ENCODE results near the gene IFFO2. TPM values are rescaled to one million over a fixed set of nuclear protein-coding genes. Genes with fewer than 3 reads are reported as not detected.

The IFFO2 gene
- total RNA-seq, result 34.4 and 36.6 TPM in 2 replicates

DNA sequence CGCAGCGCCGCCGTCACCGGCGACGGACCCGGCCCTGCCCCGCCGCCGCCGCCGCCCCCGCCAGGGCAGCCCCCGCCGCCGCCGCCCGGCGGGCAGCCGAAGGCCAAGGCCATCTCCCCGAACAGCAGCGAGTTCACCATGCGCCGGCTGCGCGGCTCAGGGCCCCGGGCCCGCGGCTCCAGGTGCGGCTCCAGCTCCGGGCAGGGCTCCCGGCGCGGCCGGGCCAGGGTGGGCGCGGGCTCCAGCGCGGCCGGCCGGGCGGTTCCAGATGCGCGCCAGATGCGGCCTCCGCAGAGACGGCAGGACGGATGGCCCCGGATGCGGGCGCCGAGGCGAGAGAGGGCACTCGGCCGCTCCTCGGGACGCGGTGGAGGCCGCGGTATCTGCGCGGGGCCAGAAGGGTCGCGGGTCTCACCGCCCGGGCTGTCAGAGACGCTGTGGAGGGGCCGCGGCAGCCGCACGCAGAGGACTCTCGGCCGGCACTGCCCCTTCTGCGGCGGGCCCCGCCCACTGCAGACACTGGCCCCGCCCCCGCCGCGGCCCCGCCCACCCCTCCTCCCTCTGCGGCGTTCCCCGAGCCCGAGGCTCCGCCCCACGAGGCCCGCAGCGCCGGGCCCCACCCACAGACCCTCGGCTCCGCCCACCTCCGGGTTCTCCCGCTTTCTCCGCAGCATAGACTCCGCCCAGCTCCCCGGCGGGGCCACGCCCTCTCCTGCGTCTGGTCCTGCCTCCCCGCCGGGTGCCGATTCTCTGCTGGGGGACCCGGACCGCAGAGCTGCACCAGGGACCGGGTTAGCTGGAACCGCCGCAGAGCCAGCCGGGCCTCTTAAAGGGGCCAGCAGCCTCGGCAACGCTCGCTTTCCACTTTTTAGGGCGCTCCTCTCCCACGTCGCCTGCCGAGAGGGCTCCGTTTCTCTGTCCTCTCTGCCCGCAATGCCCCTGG is at the start of gene IFFO2:
IFFO2 (minus strand) TSS at position 484 of the 943 bp plus-strand sequence; CDS start at position 140, 344 bp downstream.
- DNase-seq (ENCODE audit: extremely low read depth, low read depth, low spot score), result no peak

GRCh38 chr1:19006000-19006399 is 49.5 kb upstream of the IFFO2 start:
- DNase-seq (ENCODE audit: extremely low read depth, low read depth, low spot score), result no peak

DNA sequence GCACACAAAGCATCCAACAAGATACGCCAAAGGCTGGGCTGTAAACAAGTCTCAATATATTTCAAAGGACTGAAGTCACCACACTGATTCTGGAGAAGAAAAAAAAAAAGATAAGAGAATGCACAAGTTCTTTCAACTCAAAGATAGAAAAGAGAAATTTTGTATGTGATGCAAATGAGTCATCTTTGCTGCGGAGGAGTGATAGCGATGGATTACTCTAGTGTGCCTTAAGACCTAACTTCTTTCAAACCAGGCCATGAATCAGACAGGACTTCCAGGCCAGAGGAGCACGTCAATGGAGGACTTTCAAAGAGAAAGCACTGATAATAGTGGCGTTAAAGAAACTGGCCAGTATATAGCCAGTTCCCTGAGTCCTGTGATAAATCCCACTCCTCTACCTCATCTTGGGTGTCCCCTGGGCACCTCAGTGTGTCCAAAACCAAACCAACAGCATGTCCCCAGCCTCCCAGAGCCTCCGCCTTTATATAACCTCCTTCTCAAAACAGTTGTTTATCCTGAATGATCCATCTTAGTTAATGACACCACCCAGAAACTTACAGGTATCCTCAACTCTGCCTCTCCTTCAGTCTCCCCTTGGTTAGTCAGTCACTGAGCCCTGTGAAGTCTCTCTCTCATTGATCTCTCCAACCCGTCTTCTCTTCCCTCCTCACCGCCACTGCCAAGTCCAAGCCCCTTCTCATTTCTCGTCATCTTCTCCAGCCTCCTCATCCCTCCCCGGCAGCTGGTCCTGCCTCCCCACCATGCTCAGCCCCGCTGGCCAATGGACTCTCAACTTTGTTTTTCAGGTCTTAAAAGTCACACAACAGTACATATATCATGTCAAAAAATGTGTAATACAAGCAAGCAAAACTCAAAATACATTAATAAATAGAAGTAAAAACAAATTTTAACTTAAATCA is 47.2 kb upstream of the IFFO2 start:
- DNase-seq (ENCODE audit: extremely low read depth, low read depth, low spot score), result no peak

- DNase-seq (ENCODE audit: extremely low read depth, low read depth, low spot score), result no peak
Measured at GRCh38 chr1:19000065-19000464, 43.6 kb upstream of the IFFO2 start.

DNA sequence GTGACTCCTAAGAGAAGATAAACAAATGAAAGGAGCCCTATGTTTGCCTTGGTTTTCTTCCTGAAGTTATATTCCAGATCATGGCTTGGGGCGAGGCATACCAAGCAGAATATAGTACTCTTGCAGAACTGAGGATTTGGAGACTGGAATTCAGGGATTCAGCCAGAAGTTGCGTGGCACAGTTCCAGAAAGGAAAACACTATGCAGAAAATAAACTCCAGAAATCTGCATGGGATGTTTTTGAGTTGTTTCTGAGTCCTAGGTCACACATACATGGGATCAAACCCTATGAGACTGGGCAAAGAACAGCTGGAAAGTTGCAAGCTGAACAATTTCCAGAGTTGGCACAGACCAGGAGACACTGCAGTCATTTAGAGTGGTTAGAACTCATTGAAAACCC is 42.9 kb upstream of the IFFO2 start:
- DNase-seq (ENCODE audit: extremely low read depth, low read depth, low spot score), result no peak

GRCh38 chr1:18998016-18998724 is 41.7 kb upstream of the IFFO2 start:
- DNase-seq (ENCODE audit: extremely low read depth, low read depth, low spot score), result no peak

DNA sequence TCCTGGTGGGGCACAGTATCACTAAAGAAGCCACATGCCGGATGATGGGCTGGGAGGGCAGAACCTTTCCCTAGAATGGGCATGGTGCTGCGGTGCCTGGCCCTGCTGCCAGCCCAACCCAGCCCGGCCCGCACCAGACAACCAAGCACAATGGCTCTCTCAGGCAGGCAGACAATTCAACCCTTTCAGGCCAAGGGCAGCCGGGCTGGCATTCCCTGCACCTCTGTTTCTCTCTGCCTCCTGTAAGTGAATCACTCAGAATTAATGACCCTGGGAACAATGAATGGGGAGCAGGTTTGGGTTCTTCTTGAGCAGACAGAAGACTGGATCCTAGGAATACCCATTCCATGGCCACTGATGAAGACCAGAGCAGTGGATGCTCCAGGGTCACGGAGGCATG is 41.0 kb upstream of the IFFO2 start:
- DNase-seq (ENCODE audit: extremely low read depth, low read depth, low spot score), result no peak

DNA sequence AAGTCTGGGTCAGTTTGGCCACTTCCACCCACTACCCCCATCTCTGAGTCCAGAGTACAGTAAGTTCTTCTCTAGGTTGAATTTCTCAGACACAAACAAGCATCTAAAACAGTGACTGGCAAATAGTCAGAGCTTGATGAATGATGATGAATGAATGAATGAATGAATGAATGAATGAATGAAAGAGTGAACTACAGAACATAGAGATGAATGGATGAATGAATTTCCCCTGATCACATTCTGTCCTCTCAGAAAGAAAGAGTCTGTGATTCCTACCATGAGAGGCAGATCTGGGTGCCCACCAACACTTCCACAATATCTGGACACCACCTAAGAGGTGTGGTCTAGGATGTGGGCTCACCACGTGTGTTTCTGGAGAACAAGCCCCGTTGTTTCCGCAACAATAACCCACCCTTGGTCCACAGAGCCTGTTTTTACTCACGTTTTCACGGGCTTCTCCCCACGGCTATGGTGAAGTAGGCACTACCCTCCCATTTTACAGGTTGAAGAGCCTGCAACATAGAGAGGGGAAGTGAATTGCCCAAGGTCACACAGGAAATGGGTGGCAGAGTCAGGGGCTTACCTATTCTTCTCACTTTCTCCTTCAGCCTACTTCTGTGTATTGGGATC is 40.2 kb upstream of the IFFO2 start:
- DNase-seq (ENCODE audit: extremely low read depth, low read depth, low spot score), result no peak

- no peak for DNase-seq (ENCODE audit: extremely low read depth, low read depth, low spot score)
Measured at GRCh38 chr1:18994381-18994780, 37.9 kb upstream of the IFFO2 start.

- no peak for DNase-seq (ENCODE audit: extremely low read depth, low read depth, low spot score)
Measured at GRCh38 chr1:18992646-18993045, 36.2 kb upstream of the IFFO2 start.

GRCh38 chr1:18991585-18991984 is 35.1 kb upstream of the IFFO2 start:
- DNase-seq (ENCODE audit: extremely low read depth, low read depth, low spot score), result no peak

GRCh38 chr1:18989896-18990295 is 33.4 kb upstream of the IFFO2 start:
- DNase-seq (ENCODE audit: extremely low read depth, low read depth, low spot score), result no peak

DNA sequence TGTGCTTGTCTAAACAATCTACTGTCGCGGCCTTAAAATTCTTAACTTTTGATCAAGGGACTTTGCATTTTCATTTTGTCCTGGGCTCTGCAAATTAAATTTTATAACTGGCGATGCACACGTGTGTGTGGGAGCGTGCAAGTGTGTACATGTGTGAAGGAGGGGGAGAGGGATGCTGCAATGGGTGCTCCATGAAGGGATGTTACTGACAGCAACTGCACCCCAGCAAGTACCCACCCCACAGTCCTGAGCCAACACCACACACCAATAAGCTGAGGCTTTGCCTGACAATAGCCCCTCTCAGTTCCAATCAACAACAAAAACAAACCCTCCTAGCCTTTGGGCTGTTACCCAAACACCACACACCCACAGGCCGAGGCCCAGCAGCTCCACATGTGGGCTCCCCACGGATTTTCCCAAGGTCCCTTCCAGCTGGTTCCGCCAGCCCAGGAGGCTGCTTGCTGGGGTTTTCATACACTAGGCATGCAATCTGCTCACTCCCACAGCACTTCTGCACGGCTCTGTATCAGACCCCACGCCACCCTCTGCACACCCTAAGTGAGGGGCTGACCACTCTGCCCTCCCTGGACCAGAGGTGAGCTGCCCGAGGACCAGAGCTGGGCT is 32.8 kb upstream of the IFFO2 start:
- DNase-seq (ENCODE audit: extremely low read depth, low read depth, low spot score), result no peak

- no peak for DNase-seq (ENCODE audit: extremely low read depth, low read depth, low spot score)
Measured at GRCh38 chr1:18981242-18981641, 24.8 kb upstream of the IFFO2 start.

DNA sequence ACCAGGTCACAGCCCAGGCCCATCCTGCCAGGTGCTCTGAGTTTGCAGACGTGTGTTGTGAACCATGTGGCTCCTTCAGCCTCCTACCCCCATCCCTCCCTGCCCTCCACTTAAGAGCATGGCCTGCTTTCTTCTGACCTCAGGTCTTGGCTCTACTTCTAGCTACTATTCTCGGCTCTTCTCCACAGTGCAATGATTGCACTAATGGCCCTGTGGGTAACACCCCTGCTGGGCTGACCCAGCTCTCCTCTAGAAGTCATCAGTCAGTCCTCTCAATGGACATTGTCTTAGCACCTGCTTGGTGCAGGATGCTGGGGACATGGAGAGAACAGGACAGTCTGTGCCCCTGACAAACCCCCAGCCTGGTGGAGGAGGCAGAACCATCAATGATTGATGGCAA is 22.2 kb upstream of the IFFO2 start:
- no peak for DNase-seq (ENCODE audit: extremely low read depth, low read depth, low spot score)

DNA sequence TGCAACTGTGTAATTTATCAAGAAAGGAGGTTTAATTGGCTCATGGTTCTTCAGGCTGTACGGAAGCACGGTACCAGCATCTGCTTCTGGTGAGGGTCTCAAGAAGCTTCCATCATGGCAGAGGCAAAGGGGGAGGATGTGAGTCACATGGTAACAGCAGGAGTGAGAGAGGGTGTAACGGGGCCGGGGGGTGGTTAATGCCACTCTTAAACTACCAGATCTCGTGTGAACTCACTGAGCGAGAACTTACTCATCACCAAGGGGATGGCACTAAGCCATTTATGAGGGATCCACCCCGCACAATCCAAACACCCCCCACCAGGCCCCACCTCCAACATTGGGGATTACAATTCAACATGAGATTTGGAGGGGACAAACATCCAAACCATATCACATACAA is 21.0 kb upstream of the IFFO2 start:
- DNase-seq (ENCODE audit: extremely low read depth, low read depth, low spot score), result no peak

DNA sequence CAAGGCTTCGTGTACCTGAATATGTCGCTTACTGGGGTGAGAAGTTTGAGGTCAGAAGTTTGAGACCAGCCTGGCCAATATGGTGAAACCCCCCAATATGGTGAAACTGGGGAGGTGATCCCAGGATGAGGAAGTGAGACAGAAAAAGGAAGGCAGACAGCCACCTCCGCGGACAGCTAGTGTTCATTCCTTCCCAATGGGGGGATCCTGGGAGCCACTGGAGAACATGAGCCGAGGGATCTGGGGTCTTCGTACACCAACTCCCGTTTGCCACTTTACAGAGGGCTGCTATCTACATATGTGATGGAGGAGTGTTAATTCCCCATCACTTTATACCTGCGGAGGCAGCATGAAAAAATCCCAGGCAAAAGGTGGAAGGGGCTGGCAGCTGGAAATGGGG is 19.6 kb upstream of the IFFO2 start:
- DNase-seq (ENCODE audit: extremely low read depth, low read depth, low spot score), result no peak

- DNase-seq (ENCODE audit: extremely low read depth, low read depth, low spot score), result no peak
Measured at GRCh38 chr1:18974606-18975005, 18.1 kb upstream of the IFFO2 start.

GRCh38 chr1:18974005-18974404 is 17.5 kb upstream of the IFFO2 start:
- no peak for DNase-seq (ENCODE audit: extremely low read depth, low read depth, low spot score)

GRCh38 chr1:18973446-18973955 is 17.0 kb upstream of the IFFO2 start:
- DNase-seq (ENCODE audit: extremely low read depth, low read depth, low spot score), result no peak

Data from glomerular endothelial cell (primary cell).